GM18499 (cell line): ENCODE data around the gene SMAD6.
"Not testable (repeated sequence)": the region's sequence is repeated elsewhere in the genome, so short reads cannot be mapped to it uniquely, and the experiment has no call there.

Source experiments
- ATAC-seq: cut with Tn5 transposase; IDR thresholded peaks from one replicate; pipeline ENCODE4 v1.9.1; 2021; ENCODE audit warnings: moderate number of reproducible peaks; ENCODE audit not compliant: insufficient read depth, unreplicated experiment

SMAD6 gene

DNA sequence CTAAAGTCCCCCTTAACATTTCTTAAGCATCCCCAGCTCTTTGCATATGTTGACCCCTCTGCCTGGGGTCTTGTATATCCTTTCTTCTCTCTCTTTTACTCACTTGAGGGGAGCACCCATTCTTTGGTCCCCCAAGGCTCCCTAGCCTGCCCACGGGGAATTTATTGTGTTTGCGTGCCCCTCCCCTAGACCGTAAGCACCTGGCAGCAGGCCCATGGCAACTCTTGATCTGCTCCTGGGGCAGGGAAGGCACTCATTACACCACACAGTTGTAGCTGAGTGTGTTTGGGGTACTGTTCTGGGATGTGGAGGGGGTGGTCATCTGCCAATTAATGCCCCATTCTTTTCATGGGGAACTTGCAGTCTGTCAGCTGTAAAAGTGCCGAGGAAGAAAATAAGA is 27.3 kb upstream of the SMAD6 start:
- no peak for ATAC-seq

DNA sequence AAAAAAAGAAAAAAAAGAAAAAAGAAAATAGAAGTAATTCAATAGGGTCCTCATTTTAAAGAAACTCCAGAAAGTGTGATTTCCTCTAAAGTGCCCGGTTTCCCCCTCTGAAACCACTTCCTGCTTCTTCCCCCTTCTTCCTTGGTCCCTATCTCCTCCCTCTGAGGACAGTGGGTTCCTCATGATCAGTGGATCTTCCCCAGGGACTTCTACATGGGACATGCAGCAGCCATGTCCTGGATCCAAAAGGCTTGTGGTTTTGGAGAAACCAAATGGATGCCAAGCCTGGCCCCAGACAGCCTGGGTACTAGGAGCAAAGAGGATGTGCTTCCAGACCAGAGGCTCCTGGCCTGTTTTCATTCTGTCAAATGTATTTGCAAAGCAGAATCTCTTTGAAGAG is 26.6 kb upstream of the SMAD6 start:
- no peak for ATAC-seq

DNA sequence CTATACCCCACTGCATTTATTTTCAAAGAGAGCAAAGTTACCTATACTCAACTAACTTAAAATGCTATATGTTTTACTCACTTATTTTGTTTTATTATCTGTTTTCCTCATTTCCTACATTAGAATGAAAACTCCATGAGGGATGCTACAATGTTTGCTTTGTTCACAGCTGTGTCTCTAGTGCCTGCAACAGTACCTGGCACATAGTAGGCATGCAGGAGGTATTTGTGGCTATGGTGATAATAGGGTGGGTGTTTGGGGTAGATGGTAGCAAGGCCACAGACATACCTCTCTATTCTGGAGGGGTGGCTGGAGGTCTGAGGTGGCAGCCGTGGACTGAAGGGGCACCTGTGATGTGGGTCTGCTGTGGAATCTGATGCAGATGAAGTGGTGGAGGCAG is 24.7 kb upstream of the SMAD6 start:
- no peak for ATAC-seq

DNA sequence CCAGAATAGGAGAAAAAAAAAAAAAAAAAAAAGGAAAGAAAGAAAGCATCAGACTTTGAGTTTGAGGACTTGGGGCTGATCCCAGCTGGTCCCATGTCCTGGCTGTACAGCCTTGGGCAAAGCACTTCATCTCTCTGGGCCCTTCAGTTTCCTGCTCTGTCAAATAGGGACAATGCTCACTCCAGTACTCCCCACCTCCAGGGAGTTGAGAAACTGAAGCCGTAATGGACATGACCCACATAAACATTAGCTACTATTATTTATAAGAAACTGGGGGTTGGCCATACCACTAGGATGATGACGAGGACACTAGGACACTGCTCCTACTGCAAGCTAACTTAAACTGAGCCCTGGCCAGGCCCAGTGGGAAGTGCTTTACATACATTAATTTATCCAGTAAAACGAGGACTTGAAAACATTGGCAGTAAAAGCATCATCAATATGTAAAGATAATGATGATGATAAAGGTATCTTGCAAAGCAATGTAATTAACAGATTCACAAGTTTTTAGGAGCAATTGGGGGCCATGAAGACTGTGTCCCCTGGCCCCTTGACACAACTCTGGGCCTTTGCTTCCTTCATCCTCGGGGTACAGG is 22.9 kb upstream of the SMAD6 start:
- ATAC-seq, result no peak

DNA sequence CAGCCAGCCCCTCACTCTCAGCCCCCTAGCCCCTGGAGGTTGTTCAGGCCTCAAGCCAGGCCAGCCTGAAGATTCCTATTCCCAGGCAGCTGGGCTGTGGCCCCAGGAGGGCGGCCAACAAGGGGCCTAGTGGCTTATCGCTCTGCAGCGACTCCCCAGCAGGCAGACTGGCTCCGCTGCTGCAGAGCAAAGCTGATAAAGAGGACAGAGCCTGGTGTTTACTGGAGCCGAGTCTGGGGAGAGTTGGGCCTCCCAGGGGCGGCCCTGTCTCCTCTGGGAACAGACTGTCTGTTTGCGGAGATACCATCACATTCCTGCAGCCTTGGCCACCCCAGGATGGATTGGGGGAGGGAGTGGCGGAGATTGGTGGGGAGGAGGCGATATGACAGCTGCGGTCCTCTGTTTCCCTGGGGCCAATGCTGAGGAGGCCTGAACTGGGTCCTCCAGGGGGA is 22.4 kb upstream of the SMAD6 start:
- ATAC-seq, result no peak

DNA sequence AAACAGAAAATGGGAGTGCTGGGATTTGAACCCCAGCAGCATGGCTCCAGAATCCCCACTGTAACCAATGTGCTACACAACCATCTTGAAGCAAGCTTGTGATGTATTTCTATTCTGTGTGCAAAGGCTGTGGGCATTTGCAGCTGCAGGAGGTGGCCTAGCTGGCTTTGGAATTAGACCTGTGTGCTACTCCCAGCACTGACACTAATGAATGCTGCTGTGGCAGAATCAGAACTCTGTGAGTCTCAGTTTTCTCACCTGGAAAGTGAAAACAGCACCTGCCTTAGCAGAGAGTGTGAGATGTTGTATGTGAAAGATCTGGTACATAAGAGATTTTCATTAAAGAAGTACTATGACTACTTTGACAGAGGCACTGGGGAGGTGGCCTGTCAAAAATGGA is 21.5 kb upstream of the SMAD6 start:
- no peak for ATAC-seq

DNA sequence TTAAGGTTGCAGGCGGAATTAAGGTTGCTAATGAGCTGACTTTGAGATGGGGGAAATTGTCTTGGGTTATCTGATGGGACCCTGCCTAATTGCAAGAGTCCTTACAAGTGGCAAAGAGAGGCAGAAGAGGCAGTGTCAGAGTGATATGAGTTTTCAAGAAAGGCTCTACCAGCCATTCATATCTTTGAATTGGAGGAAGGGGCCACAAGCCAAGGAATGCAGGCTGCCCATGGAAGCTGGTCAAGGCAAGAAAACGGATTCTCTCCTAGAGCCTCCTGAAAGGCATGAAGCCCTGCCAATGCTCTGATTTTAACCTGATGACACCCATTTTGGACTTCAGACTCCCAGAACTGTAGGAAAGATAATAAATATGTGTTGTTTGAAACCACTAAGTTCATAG is 20.6 kb upstream of the SMAD6 start:
- no peak for ATAC-seq

DNA sequence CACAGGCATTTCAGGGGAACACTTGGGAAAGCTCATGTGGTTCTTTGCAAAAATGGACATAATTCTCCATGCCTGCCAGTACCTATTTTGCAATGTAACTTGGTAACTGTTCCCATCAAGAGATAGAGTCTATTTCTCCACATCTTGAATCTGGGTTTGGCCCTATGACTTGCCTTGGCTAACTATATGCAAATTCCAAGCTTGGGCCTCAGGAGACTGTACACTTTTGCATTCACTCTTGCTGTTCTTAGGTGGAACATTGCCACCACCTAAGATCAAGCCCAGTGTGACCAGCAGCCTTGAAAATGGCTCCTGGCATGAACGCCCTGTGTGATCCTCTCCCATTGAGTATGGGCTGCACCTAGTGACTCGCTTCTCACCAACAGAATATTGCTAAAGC is 19.8 kb upstream of the SMAD6 start:
- ATAC-seq, result no peak

DNA sequence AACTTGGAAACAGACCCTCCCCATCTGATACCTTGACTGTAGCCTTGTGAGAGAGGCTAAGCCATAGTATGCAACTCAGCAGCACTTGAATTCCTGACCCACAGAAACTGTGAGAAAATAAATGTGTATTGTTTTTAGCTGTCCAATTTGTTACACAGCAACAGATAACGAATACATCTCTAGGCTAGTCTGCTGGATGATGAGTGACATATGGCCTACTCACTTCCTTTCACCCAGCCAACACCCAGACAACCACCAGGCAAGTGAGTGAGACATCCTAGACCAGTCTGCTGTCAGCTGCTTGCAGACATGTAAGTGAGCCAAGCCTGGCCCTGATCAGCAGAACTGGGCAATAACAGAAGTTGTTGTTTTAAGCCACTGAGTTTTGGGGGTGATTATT is 19.2 kb upstream of the SMAD6 start:
- ATAC-seq, result no peak

DNA sequence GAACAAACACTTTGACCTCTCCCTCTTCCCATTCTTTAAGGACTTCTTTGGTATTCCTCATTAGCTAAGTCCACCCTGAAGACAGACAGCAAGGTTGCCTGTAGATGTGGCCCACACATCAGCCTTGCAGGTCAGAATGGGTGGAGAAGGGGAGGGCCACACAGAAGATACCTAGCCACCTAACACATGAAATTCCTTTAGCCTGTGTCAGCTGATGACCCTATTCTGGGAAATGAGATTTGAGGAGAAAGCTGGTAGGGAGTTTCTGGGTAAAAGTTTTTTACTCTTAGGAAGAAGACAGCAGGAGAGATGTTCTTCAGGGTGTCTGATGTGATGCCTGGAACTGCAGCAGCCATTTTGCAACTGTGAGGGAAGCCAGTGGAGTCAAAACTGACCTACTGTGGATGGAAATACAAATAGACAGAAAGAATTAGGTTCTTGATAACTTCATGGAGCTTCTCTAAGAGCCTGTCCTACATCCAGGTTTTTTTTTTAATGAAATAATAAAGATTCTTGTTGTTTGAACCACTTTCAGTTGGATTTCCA is 17.8 kb upstream of the SMAD6 start:
- no peak for ATAC-seq

DNA sequence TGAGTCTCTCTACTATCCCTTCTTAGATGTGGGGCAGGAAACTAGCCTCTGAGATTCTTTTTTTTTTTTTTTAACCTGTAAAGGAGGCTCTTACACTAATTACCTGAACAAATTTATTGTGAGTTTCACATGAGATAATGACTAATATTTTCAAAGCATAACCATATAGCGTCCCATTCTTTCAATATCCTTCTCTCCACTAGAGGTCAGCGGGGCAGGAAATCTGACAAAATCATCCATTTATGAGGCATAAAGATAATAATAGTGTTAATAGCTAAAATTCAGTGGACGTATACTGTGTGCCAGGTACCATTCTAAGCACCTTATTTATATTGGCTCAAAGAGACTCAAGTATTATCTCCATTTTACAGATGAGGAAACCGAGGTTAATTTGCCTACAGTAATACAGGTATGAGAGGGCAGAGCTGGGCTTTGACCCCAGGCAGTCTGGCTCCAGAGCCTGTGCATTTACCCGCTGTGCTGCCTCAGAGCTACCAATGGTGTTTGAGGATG is 16.3 kb upstream of the SMAD6 start:
- ATAC-seq, result no peak

DNA sequence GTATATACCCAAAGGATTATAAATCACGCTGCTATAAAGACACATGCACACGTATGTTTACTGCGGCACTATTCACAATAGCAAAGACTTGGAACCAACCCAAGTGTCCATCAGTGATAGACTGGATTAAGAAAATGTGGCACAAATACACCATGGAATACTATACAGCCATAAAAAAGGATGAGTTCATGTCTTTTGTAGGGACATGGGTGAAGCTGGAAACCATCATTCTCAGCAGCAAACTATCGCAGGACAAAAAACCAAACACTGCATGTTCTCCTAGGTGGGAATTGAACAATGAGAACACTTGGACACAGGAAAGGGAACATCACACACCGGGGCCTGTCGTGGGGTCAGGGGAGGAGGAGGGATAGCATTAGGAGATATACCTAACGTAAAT is 11.1 kb upstream of the SMAD6 start:
- not testable (repeated sequence) for ATAC-seq

DNA sequence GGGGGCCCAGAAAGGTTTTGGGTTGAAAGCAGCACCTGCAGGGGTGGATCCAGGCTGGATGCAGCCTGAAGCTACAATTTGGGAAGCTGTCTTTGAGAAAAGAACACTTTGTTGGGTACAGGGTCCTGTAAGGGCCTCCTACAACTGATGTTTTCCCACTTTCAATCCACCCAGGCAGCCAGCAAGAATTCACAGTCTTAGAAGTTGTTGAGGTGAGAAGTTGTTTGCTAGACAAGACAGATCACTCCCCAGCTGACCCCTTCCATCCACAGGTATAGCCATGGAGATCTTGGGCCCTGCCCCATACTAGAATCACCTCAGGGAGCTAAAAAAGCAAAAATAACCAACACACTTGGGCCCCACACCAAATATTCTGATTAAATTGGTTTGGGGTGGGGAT is 10.3 kb upstream of the SMAD6 start:
- no peak for ATAC-seq

DNA sequence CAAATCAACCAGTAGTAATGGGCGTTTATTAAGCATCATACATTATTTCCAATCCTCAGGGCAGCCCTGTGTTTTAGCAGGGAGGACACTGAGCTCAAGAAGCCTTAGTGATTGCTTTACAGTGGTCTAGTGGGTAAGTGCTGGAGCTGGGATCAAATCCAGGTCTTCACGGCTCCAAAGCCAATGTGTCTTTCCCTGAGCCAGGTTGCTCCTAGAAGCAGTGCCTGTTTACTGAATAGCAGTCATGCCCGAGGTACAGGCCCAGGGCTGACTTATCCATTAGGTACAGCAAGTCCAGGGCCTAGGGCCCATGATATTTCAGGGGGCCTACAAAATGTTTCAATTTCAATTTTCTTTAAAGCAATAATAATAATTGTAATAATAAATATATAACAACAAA is 9.6 kb upstream of the SMAD6 start:
- ATAC-seq, result no peak

DNA sequence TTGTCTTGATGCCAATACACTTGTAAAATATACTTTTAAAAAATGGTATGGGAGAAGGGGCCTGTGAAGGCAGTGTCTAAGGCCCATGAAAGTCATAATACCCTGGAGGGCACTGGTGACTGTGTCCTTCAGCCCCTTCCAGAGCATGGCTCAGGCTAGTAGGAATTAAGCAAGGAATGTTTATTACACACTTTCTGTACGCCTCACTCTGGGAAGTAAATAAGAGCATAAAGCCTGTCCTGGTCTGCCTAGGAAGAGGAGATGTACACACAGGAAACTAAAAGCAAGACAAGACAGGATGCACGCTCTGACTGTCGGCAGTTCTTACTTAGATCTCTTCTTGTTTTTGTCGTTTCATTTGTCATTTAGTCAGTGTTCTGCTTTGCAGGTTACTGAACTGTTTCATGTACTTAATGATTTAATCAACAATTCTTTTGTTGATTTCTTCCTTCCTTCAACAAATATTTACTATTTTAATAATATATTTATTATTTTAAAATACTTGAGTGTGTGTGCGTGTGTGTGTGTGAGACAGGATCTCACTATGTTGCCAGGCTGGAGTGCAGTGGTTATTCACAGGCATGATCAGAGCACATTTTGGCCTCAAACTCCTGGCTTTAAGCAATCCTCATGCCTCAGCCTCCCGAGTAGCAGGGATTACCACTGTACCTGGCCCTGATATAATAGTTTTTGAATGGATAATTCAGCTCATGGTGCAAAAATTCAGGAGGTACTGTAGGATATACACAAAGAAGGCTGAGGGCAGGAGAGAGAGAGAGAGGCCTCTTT is 9.0 kb upstream of the SMAD6 start:
- no peak for ATAC-seq

DNA sequence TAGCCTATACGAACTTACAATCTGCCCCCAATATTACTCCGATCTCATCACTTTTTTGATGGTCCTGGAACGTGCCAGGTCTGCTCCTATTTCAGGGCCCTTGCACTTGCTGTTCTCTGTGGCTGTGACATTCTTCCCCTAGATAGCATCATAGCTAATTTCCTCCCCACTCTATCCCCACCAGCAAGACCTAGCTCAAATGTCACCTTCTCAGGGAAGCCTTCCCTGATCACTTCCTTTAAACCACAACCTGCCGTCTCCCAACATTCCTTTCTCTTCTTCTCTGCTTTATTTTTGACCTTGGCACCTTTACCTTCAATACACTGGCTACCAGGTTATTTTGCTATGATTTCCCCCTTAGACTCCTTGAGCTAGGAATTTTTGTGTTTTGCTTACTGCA is 5.3 kb upstream of the SMAD6 start:
- no peak for ATAC-seq

DNA sequence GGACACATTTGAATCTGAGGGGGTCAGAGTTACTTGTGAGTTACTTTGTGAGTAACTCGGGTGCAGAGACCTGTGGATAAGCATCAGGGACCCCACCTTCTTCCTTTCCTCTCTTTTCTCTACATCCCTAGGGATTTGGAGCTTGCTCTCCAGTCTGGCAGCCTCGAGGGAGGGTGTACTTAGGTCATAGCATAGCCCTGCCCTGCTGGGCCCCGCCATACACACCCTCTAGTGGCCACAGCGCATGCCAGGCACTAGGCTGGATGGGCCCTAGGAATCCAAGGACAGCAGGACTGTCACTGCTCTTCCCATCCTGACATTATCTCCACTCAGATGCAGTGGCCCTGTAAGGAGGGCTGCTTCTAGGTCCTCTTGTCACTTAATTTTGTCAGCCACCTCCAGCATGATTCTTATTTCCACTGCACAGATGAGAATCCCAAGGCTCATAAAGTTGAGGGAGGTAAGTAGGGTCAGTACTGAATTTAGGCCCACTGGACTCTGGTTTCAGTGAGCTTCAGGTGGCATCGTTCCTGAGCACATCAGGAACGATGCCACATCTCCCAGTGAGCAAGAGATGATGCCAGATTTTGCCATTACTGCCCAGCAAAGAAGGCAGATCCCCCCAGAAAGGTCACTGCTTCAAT is 3.6 kb upstream of the SMAD6 start:
- ATAC-seq, result no peak

DNA sequence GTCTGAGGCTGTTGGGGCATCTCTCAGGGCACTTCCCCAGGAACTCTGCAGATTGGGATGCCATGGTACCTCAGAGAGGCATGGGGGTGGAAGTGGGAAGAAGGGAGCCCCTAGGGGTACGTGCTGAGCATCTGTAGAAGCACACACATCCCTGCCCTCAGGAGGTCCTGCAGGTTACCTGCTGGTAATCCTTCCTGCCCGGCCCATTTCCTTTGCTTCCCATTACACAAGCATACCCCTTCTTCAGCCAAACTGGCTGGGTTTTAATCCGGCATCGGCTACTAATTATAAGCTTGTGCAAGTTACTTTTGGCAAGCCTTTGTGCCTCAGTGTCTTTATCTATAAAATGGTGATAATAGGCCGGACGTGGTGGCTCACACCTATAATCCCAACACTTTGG is 3.1 kb upstream of the SMAD6 start:
- no peak for ATAC-seq

DNA sequence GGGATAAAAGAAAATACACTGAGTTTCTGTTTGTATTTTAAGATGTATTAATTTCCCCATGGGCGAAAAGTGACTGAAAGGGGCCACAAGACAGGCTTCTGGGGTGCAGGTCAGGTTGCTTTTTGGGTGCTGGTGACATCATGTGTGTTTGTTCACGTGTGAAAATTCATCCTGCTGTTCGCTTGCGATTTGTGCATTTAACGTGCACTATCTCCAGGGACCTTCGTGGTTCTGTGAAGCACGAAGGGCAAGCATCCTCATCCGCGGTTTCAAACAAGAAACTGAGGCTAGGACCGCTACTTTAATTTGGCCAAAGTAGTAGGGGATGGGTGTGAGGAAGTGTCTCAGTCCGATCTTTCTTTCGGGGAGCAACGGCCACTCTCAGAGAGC is 1.6 kb upstream of the SMAD6 start:
- no peak for ATAC-seq

DNA sequence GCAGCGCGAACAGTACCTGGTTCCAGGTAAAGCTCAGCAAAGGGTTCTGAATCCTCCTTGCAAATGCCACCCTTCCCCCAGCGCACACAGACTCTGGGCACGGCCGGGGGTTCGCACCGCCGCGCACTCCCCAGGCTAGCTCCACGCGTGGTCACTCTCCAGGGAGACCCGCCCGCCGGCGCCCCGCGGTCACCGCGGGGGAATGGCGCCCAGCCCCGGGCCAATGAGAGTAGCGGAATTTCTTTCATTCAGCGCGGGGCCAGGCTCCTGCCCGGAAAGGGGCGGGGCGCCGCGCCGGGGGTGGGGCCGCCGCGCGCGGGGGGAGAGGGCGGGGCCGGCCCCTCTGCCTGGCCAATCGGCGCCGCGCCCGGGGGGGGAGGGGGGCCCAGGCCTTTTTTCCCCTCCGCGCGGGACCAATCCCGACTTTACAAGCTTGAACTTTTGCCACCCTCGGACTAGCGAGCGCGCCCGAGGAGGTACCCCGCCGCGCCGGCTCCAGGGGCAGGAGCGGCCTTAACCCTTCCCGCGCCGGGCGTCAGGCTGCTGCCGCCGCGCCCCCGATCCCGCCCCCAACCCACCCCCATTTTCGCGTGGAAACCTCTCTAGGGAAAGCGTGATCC is 1.1 kb upstream of the SMAD6 start:
- ATAC-seq, result no peak
